Activated T-cell treated with anti-CD3 and anti-CD28 coated beads, Interleukin-2, amount 50 U/mL, for 48 hours (primary cell): ENCODE data around the gene ZDHHC23.

ENCODE experiments used
- DNase-seq, 2 experiments: peaks; one replicate each; pipeline ENCODE4 v3.0.0-alpha.2; 2020

Gene ZDHHC23

GRCh38 chr3:114011059-114011797 lies 63.4 kb downstream of the ZDHHC23 start:
- DNase-seq = no peak
